A549 (cell line): ENCODE measurements around the gene KCNN2. TPM values are rescaled to one million over a fixed set of nuclear protein-coding genes. Genes with fewer than 3 reads are reported as not detected.
A peak's percentile ranks its signal among the peaks of the same experiment; 100 is the strongest.

Experiments
- ATAC-seq, 2 experiments: fragments of 200-7000 bp in 1 of 2; fragments of >200 bp in 1 of 2; cut with Nextera tagmentation in 1 of 2; cut with Tn5 transposase in 1 of 2; 3 replicates each; pipeline versions ENCODE4 v1.8.0 to v1.9.1; 2018 to 2020; ENCODE audit warnings: mild to moderate bottlenecking in 1 of 2, moderate library complexity in 1 of 2
- CTCF ChIA-PET: fragments of 300-600 bp; sonication (Branson Sonifier 250); formaldehyde crosslinking; extraction: SDS; loops from one replicate; lab custom pipeline; 2021; ENCODE audit warnings: antibody characterized with exemption, inconsistent platforms; lab: Yijun Ruan, JAX
- POLR2A ChIA-PET: fragments of 350-600 bp; formaldehyde crosslinking; extraction: SDS; loops from one replicate; lab custom pipeline; 2021; ENCODE audit warnings: antibody characterized with exemption, inconsistent platforms; lab: Yijun Ruan, JAX
- DNase-seq, 2 experiments: peaks; one replicate each; pipeline versions ENCODE4 v3.0.0 to v3.0.0-alpha.2; 2011 to 2016; ENCODE audit warnings: low read depth in 1 of 2, low spot score in 1 of 2
- FAIRE-seq: peaks from 2 replicates; lab custom pipeline; 2011; peaks lifted over from hg19 to GRCh38; lab: Jason Lieb, UNC
- H3K27ac ChIP-seq, 2 experiments: fragments of >200 bp; sonication (Bioruptor Twin); formaldehyde crosslinking; 3 replicates each; pipeline ENCODE4 v1.5.1; 2016 to 2017
- H3K4me1 ChIP-seq: fragments of >200 bp; sonication (Bioruptor Twin); formaldehyde crosslinking; 3 replicates; pipeline ENCODE4 v1.6.1; 2016
- H3K4me2 ChIP-seq: fragments of >200 bp; sonication (Bioruptor Twin); formaldehyde crosslinking; 3 replicates; pipeline ENCODE4 v1.6.1; 2016
- H3K4me3 ChIP-seq: fragments of >200 bp; sonication (Bioruptor Twin); formaldehyde crosslinking; 3 replicates; pipeline ENCODE4 v1.5.1; 2016
- H3K9me3 ChIP-seq: fragments of >200 bp; sonication (Bioruptor Twin); formaldehyde crosslinking; 3 replicates; pipeline ENCODE4 v1.6.1; 2016
- CBX8 ChIP-seq: fragments of 200-600 bp; sonication (generic); IDR thresholded peaks from 2 replicates; pipeline ENCODE4 v1.6.1; 2016
- CHD2 ChIP-seq: fragments of 150-350 bp; IDR thresholded peaks from 2 replicates; pipeline ENCODE4 v1.6.1; 2014; ENCODE audit warnings: low read length; ENCODE audit not compliant: partially characterized antibody
- CHD4 ChIP-seq: fragments of 200-600 bp; sonication (generic); IDR thresholded peaks from 2 replicates; pipeline ENCODE4 v1.6.1; 2016; ENCODE audit warnings: antibody characterized with exemption, mild to moderate bottlenecking, borderline replicate concordance
- GATA3 ChIP-seq: IDR thresholded peaks from 2 replicates; pipeline ENCODE4 v1.6.1; 2012; ENCODE audit warnings: borderline replicate concordance
- HDAC2 ChIP-seq: fragments of 200-600 bp; sonication (generic); IDR thresholded peaks from 2 replicates; pipeline ENCODE4 v1.6.1; 2016
- HOXB13 ChIP-seq: fragments of 250-450 bp; sonication (Bioruptor Pico); IDR thresholded peaks from 2 replicates; pipeline ENCODE4 v1.5.0; 2020; ENCODE audit warnings: low read depth, mild to moderate bottlenecking, moderate library complexity
- HOXB5 ChIP-seq: fragments of 250-450 bp; sonication (Bioruptor Pico); IDR thresholded peaks from 2 replicates; pipeline ENCODE4 v1.5.0; 2020; ENCODE audit warnings: mild to moderate bottlenecking, moderate library complexity
- KDM1A ChIP-seq: fragments of 200-600 bp; sonication (generic); IDR thresholded peaks from 2 replicates; pipeline ENCODE4 v1.6.1; 2016; ENCODE audit warnings: low read depth, mild to moderate bottlenecking
- KDM5A ChIP-seq: fragments of 200-600 bp; sonication (generic); IDR thresholded peaks from 2 replicates; pipeline ENCODE4 v1.6.1; 2016; ENCODE audit warnings: antibody characterized with exemption, mild to moderate bottlenecking
- MAFK ChIP-seq: fragments of 450-650 bp; IDR thresholded peaks from 2 replicates; pipeline ENCODE4 v1.6.1; 2014; ENCODE audit not compliant: partially characterized antibody
- MAZ ChIP-seq: fragments of 150-350 bp; IDR thresholded peaks from 2 replicates; pipeline ENCODE4 v1.6.1; 2014; ENCODE audit warnings: antibody characterized with exemption, low read depth, low read length, borderline replicate concordance
- NFE2L2 ChIP-seq: fragments of 150-350 bp; conservative IDR thresholded peaks from 2 replicates; pipeline ENCODE4 v1.6.1; 2014; ENCODE audit warnings: low read length
- PHF8 ChIP-seq: fragments of 200-600 bp; sonication (generic); IDR thresholded peaks from 2 replicates; pipeline ENCODE4 v1.6.1; 2016; ENCODE audit warnings: low read depth, mild to moderate bottlenecking, antibody characterized with exemption, moderate library complexity, borderline replicate concordance
- POLR2A ChIP-seq: IDR thresholded peaks from 2 replicates; pipeline ENCODE4 v1.6.1; 2012; ENCODE audit warnings: mild to moderate bottlenecking, low read length
- RAD21 ChIP-seq, 2 experiments: fragments of >200 bp in 1 of 2; sonication (Bioruptor Twin) in 1 of 2; formaldehyde crosslinking in 1 of 2; IDR thresholded peaks in 1 of 2; conservative IDR thresholded peaks in 1 of 2; 2 replicates in 1 of 2; 3 replicates in 1 of 2; pipeline ENCODE4 v1.6.1; 2012 to 2018; ENCODE audit warnings: inconsistent platforms in 1 of 2
- RCOR1 ChIP-seq: fragments of 150-350 bp; IDR thresholded peaks from 2 replicates; pipeline ENCODE4 v1.6.1; 2014; ENCODE audit warnings: antibody characterized with exemption, low read length, low read depth
- SREBF2 ChIP-seq: fragments of 450-650 bp; IDR thresholded peaks from 2 replicates; pipeline ENCODE4 v1.6.1; 2014; ENCODE audit warnings: mild to moderate bottlenecking, moderate library complexity
- TP53 ChIP-seq: fragments of 250-450 bp; sonication (Bioruptor Pico); IDR thresholded peaks from 2 replicates; pipeline ENCODE4 v1.5.0; 2021; ENCODE audit warnings: mild to moderate bottlenecking, moderate library complexity
- WGBS: methylation state at CpG from one replicate; pipeline ENCODE4 v1.1.6; 2017; ENCODE audit errors: missing lambda C conversion rate; 5-methylcytosine and 5-hydroxymethylcytosine counted together
- polyA plus RNA-seq, 4 experiments: library from polyadenylated mRNA; depleted of rRNA in 3 of 4; stranded (reverse); fragments of >200 nt; fragmentation: RNase III in 1 of 4; extraction: RNeasy Plus Mini Kit Qiagen cat#74134 plus additional on column Dnase treatment in 1 of 4; gene quantifications; 2 replicates in 3 of 4; 3 replicates in 1 of 4; pipeline ENCODE4 v1.2.3, GENCODE V29; 2011 to 2017
- TF ChIP-seq, protein P1 (sequence below): fragments of 200-600 bp; sonication (generic); IDR thresholded peaks from 2 replicates; pipeline ENCODE4 v1.6.1; 2016; ENCODE audit warnings: antibody characterized with exemption, mild to moderate bottlenecking, moderate library complexity
- TF ChIP-seq, protein P2 (sequence below): fragments of 250-450 bp; sonication (Bioruptor Pico); IDR thresholded peaks from 2 replicates; pipeline ENCODE4 v1.5.0; 2020; ENCODE audit warnings: low read depth, mild to moderate bottlenecking, moderate library complexity
- TF ChIP-seq, protein P3 (sequence below): fragments of 450-650 bp; IDR thresholded peaks from 2 replicates; pipeline ENCODE4 v1.6.1; 2014; ENCODE audit warnings: antibody characterized with exemption
- TF ChIP-seq, protein P4 (sequence below): fragments of >200 bp; sonication (Bioruptor Twin); formaldehyde crosslinking; IDR thresholded peaks from 3 replicates; pipeline ENCODE4 v1.5.1; 2016

KCNN2 gene
- polyA plus RNA-seq, 2 of the 4 experiments (the other 2 are of a cell fraction) = 0.04 to 0.06 TPM

DNA sequence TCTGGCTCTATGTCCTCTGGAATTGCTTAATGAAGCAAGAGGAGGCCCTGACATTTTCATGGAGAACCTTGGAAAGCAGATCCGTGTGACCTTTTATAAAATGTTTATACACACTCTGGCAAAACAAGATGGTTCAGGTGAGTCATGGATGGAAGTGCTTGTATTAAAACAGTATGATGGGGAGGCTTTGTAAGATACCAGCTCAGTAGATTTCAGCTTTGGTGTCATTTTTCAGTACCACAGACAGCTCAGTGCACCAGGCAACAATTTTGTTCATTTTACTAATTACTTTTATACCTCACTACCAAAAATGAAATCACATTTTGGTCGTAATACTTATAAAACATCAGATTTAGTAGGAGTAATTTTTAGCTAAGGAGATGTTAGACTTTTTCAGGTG is 5.2 kb downstream of the KCNN2 start:
- CTCF ChIA-PET = interaction anchor here (1.1 to 1.8 kb wide), 3 partner anchors 13 to 433 kb away, joined by 3 to 4 read pairs (median 3); no protein-coding TSS in a partner anchor
- no peak overlapping the region for H3K27ac ChIP-seq
- no peaks in the 10 kb centered on the region for H3K9me3 ChIP-seq
- ATAC-seq = no peak
- 0% methylated on average over 2 of the region's 2 CpGs for WGBS
- H3K4me3 ChIP-seq = no peak overlapping the region
- H3K4me1 ChIP-seq = no peaks in the 10 kb centered on the region
- TF ChIP-seq, protein P1, sequence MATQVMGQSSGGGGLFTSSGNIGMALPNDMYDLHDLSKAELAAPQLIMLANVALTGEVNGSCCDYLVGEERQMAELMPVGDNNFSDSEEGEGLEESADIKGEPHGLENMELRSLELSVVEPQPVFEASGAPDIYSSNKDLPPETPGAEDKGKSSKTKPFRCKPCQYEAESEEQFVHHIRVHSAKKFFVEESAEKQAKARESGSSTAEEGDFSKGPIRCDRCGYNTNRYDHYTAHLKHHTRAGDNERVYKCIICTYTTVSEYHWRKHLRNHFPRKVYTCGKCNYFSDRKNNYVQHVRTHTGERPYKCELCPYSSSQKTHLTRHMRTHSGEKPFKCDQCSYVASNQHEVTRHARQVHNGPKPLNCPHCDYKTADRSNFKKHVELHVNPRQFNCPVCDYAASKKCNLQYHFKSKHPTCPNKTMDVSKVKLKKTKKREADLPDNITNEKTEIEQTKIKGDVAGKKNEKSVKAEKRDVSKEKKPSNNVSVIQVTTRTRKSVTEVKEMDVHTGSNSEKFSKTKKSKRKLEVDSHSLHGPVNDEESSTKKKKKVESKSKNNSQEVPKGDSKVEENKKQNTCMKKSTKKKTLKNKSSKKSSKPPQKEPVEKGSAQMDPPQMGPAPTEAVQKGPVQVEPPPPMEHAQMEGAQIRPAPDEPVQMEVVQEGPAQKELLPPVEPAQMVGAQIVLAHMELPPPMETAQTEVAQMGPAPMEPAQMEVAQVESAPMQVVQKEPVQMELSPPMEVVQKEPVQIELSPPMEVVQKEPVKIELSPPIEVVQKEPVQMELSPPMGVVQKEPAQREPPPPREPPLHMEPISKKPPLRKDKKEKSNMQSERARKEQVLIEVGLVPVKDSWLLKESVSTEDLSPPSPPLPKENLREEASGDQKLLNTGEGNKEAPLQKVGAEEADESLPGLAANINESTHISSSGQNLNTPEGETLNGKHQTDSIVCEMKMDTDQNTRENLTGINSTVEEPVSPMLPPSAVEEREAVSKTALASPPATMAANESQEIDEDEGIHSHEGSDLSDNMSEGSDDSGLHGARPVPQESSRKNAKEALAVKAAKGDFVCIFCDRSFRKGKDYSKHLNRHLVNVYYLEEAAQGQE = peak; percentile 51; the same call in 1 of the 2 replicates
- no peak for TF ChIP-seq NFE2L2
- TF ChIP-seq, all 56 proteins: peak for 1
- DNase-seq (no peak), FAIRE-seq (no peak)
- POLR2A ChIA-PET = no interaction called here
- H3K4me2 ChIP-seq = no peak overlapping the region

DNA sequence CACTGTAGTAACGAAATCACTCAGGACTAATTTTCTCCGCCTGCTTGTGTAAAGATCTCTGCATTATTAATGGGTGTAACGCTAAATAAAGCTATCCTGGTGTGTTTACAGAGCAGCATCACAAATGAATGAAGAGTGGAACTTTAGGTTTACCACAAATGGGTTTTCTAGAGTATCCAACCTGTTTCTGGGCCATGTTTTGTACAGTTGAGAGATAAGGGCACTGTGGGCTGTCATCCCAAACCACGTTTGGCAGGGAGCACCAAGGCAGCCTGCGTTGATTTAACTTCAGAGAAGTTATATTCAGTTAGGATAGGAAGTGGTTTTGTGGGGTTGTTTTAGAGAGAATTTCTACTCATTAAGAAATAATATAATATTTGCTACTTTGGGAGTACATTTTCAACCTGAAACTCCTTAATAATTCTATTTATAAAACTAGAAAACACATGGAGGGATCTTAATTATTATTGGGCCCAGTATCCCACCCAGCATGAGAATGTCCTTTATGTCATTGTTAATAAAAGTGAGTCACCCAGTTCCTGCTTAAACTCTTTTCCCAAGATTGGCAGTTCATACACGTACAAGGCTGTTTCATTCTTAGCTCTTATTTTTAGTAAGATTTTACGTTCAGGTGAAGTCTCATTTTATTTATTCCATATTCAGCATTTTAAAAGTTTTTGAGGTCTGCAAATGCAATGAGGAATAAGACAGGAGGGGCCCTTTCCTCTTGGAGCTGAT is 8.0 kb downstream of the KCNN2 start:
- Histone ChIP-seq H3K4me2 (no peak overlapping the region), H3K4me1 (no peaks in the 10 kb centered on the region), H3K4me3 (no peak overlapping the region), H3K27ac (no peak overlapping the region), H3K9me3 (no peaks in the 10 kb centered on the region)
- no peak for DNase-seq
- ATAC-seq = no peak
- TF ChIP-seq RCOR1 = no peak
- FAIRE-seq = no peak
- ChIA-PET CTCF (interaction anchor here (0.7 kb wide), 1 partner anchor 10 kb away, joined by 3 read pairs; no protein-coding TSS in a partner anchor), POLR2A (no interaction called here)
- WGBS = 11% methylated on average over 7 of the region's 7 CpGs

DNA sequence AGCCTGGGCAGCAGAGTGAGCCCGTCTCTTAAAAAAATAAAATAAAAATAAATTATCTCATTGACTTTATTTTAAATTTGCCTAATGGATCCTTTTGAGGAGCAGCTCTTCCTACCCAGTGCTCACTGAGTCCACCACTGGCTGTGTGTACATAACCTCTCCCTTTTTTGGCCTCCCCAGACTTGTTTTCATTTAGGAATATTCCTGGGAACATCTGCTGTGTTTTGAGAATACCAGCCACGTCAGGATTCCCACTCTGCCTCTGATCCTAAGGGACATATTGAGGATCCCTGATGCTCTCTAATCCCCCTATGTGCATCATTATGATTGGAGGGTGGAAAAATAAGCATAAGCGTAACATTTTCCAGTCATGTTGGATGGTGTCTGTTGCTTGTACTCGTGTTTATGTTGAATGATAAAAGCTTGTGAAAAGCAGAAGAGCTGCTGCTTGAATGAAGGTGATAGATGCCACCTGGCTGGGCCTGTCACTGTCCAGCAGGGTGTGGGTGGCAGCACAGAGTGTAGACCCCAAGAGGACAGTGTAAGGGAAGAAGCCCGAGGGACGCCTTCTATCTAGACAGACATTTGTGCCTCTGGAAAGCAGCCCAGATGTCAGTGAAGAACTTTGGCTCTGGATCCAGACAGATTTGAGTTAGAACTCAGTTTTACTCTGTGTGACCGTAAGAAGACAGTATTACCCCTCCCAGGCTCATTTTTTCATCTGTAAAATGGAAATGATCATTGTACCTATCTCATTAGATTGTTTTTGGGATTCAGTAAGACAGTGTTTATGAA is 15.4 kb downstream of the KCNN2 start:
- TF ChIP-seq HOXB5 (no peak), GATA3 (no peak), RAD21 (conservative IDR thresholded peaks at IDR 0.05 in 1 of 2, IDR thresholded peaks at IDR 0.05 in 1 of 2) (no peak), HOXB13 (CRISPR knock-in tag) (no peak), HDAC2 (no peak), MAFK (no peak), TP53 (CRISPR knock-in tag) (no peak)
- ChIA-PET POLR2A (no interaction called here), CTCF (no interaction called here)
- H3K4me2 ChIP-seq = no peak overlapping the region
- ATAC-seq = no peak
- H3K4me3 ChIP-seq = no peak overlapping the region
- no peaks in the 10 kb centered on the region for H3K4me1 ChIP-seq
- H3K9me3 ChIP-seq = no peaks in the 10 kb centered on the region
- no peak for FAIRE-seq
- 22% methylated on average over 7 of the region's 7 CpGs for WGBS
- no peak for DNase-seq
- H3K27ac ChIP-seq = no peak overlapping the region

DNA sequence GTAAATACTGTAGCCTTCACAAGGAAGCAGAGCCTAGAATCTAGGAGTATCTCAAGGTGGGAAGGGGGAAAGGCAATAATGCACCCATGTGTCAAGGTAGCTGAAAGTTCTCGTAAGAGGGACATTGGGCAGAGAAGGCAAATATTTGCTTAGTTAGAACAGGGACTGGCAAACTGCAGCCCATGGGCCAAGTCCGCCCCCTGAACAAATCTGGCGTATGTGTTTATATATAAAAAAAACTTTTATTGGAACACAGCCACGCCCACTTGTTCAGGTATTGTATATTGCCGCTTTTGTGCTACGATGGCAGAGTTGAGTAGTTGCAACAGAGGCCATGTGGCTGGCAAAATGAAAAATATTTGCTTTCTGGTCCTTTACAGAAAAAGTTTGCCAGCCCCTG is 16.1 kb downstream of the KCNN2 start:
- FAIRE-seq (no peak), ATAC-seq (no peak), DNase-seq (no peak)
- WGBS = 1% methylated on average over 6 of the region's 6 CpGs
- H3K9me3 ChIP-seq = no peaks in the 10 kb centered on the region
- H3K4me3 ChIP-seq = no peak overlapping the region
- POLR2A ChIA-PET = no interaction called here
- CTCF ChIA-PET = no interaction called here
- no peak overlapping the region for H3K4me2 ChIP-seq
- H3K27ac ChIP-seq = no peak overlapping the region
- no peaks in the 10 kb centered on the region for H3K4me1 ChIP-seq
- TF ChIP-seq SREBF2 = no peak
- no peak for TF ChIP-seq HOXB5
- TF ChIP-seq CBX8 = no peak
- no peak for TF ChIP-seq MAZ
- no peak for TF ChIP-seq CHD2
- TF ChIP-seq KDM1A = no peak
- TF ChIP-seq PHF8 = no peak
- TF ChIP-seq, protein P2, sequence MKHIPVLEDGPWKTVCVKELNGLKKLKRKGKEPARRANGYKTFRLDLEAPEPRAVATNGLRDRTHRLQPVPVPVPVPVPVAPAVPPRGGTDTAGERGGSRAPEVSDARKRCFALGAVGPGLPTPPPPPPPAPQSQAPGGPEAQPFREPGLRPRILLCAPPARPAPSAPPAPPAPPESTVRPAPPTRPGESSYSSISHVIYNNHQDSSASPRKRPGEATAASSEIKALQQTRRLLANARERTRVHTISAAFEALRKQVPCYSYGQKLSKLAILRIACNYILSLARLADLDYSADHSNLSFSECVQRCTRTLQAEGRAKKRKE (CRISPR knock-in tag) = no peak
- no peak for TF ChIP-seq POLR2A
- TF ChIP-seq CHD4 = no peak
- no peak for TF ChIP-seq KDM5A
- TF ChIP-seq, protein P3, sequence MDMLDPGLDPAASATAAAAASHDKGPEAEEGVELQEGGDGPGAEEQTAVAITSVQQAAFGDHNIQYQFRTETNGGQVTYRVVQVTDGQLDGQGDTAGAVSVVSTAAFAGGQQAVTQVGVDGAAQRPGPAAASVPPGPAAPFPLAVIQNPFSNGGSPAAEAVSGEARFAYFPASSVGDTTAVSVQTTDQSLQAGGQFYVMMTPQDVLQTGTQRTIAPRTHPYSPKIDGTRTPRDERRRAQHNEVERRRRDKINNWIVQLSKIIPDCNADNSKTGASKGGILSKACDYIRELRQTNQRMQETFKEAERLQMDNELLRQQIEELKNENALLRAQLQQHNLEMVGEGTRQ = no peak
- no peak for TF ChIP-seq HDAC2
- TF ChIP-seq, protein P4, sequence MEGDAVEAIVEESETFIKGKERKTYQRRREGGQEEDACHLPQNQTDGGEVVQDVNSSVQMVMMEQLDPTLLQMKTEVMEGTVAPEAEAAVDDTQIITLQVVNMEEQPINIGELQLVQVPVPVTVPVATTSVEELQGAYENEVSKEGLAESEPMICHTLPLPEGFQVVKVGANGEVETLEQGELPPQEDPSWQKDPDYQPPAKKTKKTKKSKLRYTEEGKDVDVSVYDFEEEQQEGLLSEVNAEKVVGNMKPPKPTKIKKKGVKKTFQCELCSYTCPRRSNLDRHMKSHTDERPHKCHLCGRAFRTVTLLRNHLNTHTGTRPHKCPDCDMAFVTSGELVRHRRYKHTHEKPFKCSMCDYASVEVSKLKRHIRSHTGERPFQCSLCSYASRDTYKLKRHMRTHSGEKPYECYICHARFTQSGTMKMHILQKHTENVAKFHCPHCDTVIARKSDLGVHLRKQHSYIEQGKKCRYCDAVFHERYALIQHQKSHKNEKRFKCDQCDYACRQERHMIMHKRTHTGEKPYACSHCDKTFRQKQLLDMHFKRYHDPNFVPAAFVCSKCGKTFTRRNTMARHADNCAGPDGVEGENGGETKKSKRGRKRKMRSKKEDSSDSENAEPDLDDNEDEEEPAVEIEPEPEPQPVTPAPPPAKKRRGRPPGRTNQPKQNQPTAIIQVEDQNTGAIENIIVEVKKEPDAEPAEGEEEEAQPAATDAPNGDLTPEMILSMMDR = no peak
